SK-N-SH treated with all-trans-retinoic acid at 6 μM for 48 hours (cell line): ENCODE measurements around the gene C14orf180.

Experiments used
- ARNTL ChIP-seq: fragments of 450-650 bp; formaldehyde crosslinking; IDR thresholded peaks from 2 replicates; pipeline ENCODE4 v1.5.0; 2020; ENCODE audit warnings: low read depth, mild to moderate bottlenecking, moderate library complexity, borderline replicate concordance
- OSR1 ChIP-seq: fragments of 250-450 bp; sonication (Bioruptor Pico); IDR thresholded peaks from 2 replicates; pipeline ENCODE4 v1.8.0; 2022; ENCODE audit warnings: moderate library complexity, mild to moderate bottlenecking, inconsistent platforms
- PATZ1 ChIP-seq: fragments of 250-450 bp; sonication (Bioruptor Pico); IDR thresholded peaks from 2 replicates; pipeline ENCODE4 v1.8.0; 2020; ENCODE audit warnings: mild to moderate bottlenecking, moderate library complexity, borderline replicate concordance
- POU6F1 ChIP-seq: fragments of 250-450 bp; sonication (Bioruptor Pico); IDR thresholded peaks from 2 replicates; pipeline ENCODE4 v1.8.0; 2021; ENCODE audit warnings: low read depth, mild to moderate bottlenecking, moderate library complexity, borderline replicate concordance
- PPARA ChIP-seq: fragments of 250-450 bp; sonication (Bioruptor Pico); IDR thresholded peaks from 2 replicates; pipeline ENCODE4 v1.5.0; 2020; ENCODE audit warnings: mild to moderate bottlenecking, borderline replicate concordance
- RARB ChIP-seq: fragments of 250-450 bp; sonication (Bioruptor Pico); IDR thresholded peaks from 2 replicates; pipeline ENCODE4 v1.8.0; 2021; ENCODE audit warnings: mild to moderate bottlenecking, moderate library complexity
- TOX ChIP-seq: fragments of 250-450 bp; sonication (Bioruptor Pico); IDR thresholded peaks from 2 replicates; pipeline ENCODE4 v1.8.0; 2021; ENCODE audit warnings: mild to moderate bottlenecking, moderate library complexity, borderline replicate concordance
- ZC3H10 ChIP-seq: fragments of 250-450 bp; sonication (Bioruptor Pico); IDR thresholded peaks from 2 replicates; pipeline ENCODE4 v1.5.1; 2021; ENCODE audit warnings: mild to moderate bottlenecking, moderate library complexity
- ZFP3 ChIP-seq: fragments of 250-450 bp; sonication (Bioruptor Pico); IDR thresholded peaks from 2 replicates; pipeline ENCODE4 v1.5.0; 2020; ENCODE audit warnings: mild to moderate bottlenecking, moderate library complexity
- ZFP30 ChIP-seq: fragments of 450-650 bp; formaldehyde crosslinking; IDR thresholded peaks from 2 replicates; pipeline ENCODE4 v1.5.0; 2022; ENCODE audit warnings: mild to moderate bottlenecking, moderate library complexity
- ZNF70 ChIP-seq: fragments of 450-650 bp; formaldehyde crosslinking; IDR thresholded peaks from 2 replicates; pipeline ENCODE4 v1.5.0; 2020; ENCODE audit warnings: mild to moderate bottlenecking, moderate library complexity
- TF ChIP-seq, protein P1 (sequence below): fragments of 250-450 bp; sonication (Bioruptor Pico); IDR thresholded peaks from 2 replicates; pipeline ENCODE4 v1.5.1; 2021; ENCODE audit warnings: mild to moderate bottlenecking, moderate library complexity

GRCh38 chr14:104576970-104577332 lies 2.6 kb upstream of the C14orf180 start:
- TF ChIP-seq PATZ1 (CRISPR knock-in tag) = no peak
- TF ChIP-seq ZFP30 (CRISPR knock-in tag) = no peak
- no peak for TF ChIP-seq ZNF70 (CRISPR knock-in tag)
- TF ChIP-seq ZFP3 = no peak
- TF ChIP-seq TOX (CRISPR knock-in tag) = no peak
- no peak for TF ChIP-seq POU6F1 (CRISPR knock-in tag)
- no peak for TF ChIP-seq RARB (CRISPR knock-in tag)
- TF ChIP-seq ZC3H10 (CRISPR knock-in tag) = no peak
- no peak for TF ChIP-seq PPARA
- TF ChIP-seq OSR1 (CRISPR knock-in tag) = no peak
- TF ChIP-seq ARNTL (CRISPR knock-in tag) = no peak
- TF ChIP-seq, protein P1, sequence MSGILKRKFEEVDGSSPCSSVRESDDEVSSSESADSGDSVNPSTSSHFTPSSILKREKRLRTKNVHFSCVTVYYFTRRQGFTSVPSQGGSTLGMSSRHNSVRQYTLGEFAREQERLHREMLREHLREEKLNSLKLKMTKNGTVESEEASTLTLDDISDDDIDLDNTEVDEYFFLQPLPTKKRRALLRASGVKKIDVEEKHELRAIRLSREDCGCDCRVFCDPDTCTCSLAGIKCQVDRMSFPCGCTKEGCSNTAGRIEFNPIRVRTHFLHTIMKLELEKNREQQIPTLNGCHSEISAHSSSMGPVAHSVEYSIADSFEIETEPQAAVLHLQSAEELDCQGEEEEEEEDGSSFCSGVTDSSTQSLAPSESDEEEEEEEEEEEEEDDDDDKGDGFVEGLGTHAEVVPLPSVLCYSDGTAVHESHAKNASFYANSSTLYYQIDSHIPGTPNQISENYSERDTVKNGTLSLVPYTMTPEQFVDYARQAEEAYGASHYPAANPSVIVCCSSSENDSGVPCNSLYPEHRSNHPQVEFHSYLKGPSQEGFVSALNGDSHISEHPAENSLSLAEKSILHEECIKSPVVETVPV = no peak
